Measurements from ENCODE around the gene RAD1.

DNA sequence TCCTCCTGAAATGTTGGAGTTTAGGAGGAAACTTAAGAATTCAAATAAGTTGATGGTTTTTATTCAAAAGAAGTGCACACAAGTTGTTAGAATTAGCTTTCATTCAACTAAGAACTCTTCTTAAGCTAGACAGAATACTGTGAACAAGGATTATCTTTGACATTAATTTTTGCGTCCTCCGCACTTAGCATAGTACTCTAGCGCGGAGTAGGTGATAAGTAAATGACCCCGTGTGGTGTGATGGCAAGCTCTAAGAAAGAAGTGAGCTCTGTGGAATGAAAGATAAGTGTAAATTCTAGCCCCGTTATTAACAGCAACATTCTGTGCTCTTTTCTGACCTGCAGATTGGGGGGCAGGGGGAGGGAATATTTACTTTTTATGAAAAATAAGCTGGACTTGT is 1.2 kb upstream of the RAD1 start:
- TF ChIP-seq, protein P1, sequence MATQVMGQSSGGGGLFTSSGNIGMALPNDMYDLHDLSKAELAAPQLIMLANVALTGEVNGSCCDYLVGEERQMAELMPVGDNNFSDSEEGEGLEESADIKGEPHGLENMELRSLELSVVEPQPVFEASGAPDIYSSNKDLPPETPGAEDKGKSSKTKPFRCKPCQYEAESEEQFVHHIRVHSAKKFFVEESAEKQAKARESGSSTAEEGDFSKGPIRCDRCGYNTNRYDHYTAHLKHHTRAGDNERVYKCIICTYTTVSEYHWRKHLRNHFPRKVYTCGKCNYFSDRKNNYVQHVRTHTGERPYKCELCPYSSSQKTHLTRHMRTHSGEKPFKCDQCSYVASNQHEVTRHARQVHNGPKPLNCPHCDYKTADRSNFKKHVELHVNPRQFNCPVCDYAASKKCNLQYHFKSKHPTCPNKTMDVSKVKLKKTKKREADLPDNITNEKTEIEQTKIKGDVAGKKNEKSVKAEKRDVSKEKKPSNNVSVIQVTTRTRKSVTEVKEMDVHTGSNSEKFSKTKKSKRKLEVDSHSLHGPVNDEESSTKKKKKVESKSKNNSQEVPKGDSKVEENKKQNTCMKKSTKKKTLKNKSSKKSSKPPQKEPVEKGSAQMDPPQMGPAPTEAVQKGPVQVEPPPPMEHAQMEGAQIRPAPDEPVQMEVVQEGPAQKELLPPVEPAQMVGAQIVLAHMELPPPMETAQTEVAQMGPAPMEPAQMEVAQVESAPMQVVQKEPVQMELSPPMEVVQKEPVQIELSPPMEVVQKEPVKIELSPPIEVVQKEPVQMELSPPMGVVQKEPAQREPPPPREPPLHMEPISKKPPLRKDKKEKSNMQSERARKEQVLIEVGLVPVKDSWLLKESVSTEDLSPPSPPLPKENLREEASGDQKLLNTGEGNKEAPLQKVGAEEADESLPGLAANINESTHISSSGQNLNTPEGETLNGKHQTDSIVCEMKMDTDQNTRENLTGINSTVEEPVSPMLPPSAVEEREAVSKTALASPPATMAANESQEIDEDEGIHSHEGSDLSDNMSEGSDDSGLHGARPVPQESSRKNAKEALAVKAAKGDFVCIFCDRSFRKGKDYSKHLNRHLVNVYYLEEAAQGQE (IDR thresholded peaks at IDR 0.05; ENCODE audit: borderline replicate concordance) = no peak
- TF ChIP-seq, protein P2, sequence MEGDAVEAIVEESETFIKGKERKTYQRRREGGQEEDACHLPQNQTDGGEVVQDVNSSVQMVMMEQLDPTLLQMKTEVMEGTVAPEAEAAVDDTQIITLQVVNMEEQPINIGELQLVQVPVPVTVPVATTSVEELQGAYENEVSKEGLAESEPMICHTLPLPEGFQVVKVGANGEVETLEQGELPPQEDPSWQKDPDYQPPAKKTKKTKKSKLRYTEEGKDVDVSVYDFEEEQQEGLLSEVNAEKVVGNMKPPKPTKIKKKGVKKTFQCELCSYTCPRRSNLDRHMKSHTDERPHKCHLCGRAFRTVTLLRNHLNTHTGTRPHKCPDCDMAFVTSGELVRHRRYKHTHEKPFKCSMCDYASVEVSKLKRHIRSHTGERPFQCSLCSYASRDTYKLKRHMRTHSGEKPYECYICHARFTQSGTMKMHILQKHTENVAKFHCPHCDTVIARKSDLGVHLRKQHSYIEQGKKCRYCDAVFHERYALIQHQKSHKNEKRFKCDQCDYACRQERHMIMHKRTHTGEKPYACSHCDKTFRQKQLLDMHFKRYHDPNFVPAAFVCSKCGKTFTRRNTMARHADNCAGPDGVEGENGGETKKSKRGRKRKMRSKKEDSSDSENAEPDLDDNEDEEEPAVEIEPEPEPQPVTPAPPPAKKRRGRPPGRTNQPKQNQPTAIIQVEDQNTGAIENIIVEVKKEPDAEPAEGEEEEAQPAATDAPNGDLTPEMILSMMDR (IDR thresholded peaks at IDR 0.05; ENCODE audit: poor library complexity, severe bottlenecking) = no peak
- TF ChIP-seq SMC3 (conservative IDR thresholded peaks at IDR 0.05; ENCODE audit: poor library complexity) = no peak
